SIG-M5 (cell line): ENCODE results near the gene SERHL2.
"Not testable (repeated sequence)": the region's sequence is repeated elsewhere in the genome, so short reads cannot be mapped to it uniquely, and the experiment has no call there.

ENCODE experiments used
- DNase-seq: peaks from one replicate; lab custom pipeline; 2025; lab: John Stamatoyannopoulos, UW

The SERHL2 gene

GRCh38 chr22:42608136-42608822 lies 54.5 kb downstream of the SERHL2 start:
- DNase-seq = no peak

- DNase-seq = no peak
Observed at GRCh38 chr22:42608823-42609361, 55.1 kb downstream of the SERHL2 start.

GRCh38 chr22:42610186-42610585 lies 56.4 kb downstream of the SERHL2 start:
- DNase-seq = no peak

- no peak for DNase-seq
Observed at GRCh38 chr22:42611051-42611450, 57.3 kb downstream of the SERHL2 start.

- no peak for DNase-seq
Observed at GRCh38 chr22:42612336-42612735, 58.6 kb downstream of the SERHL2 start.

GRCh38 chr22:42613872-42614301 lies 60.1 kb downstream of the SERHL2 start:
- DNase-seq = peak; percentile 37

- peak; percentile 69 for DNase-seq
Observed at GRCh38 chr22:42614312-42615091, 60.7 kb downstream of the SERHL2 start, which contains the start of gene POLDIP3. POLDIP3 (minus strand) TSS chr22:42614883; CDS start chr22:42614857, 26 bp downstream.

GRCh38 chr22:42615092-42615859 lies 61.5 kb downstream of the SERHL2 start:
- peak; percentile 96 for DNase-seq

- not testable (repeated sequence) for DNase-seq
Observed at GRCh38 chr22:42615860-42616175, 62.1 kb downstream of the SERHL2 start.

- DNase-seq = no peak
Observed at GRCh38 chr22:42617155-42617983, 63.6 kb downstream of the SERHL2 start.

GRCh38 chr22:42619261-42620063 lies 65.7 kb downstream of the SERHL2 start:
- no peak for DNase-seq

GRCh38 chr22:42620084-42620483 lies 66.3 kb downstream of the SERHL2 start:
- DNase-seq = no peak

GRCh38 chr22:42621505-42622002 lies 67.8 kb downstream of the SERHL2 start:
- DNase-seq = no peak

GRCh38 chr22:42622061-42622710 lies 68.4 kb downstream of the SERHL2 start:
- no peak for DNase-seq

GRCh38 chr22:42623301-42623751 lies 69.6 kb downstream of the SERHL2 start:
- no peak for DNase-seq
